IMR-90 (cell line): ENCODE measurements around the gene LINGO1. TPM values are rescaled to one million over a fixed set of nuclear protein-coding genes. Genes with fewer than 3 reads are reported as not detected.

Experiments used
- ATAC-seq: fragments of 200-7000 bp; cut with Tn5 transposase; 2 replicates; pipeline ENCODE4 v1.9.1; 2020; ENCODE audit warnings: low read depth, mild to moderate bottlenecking, moderate library complexity
- BruUV-seq: library from RNA; stranded (reverse); fragments of 400-500 nt; replicated peaks from 2 replicates; lab custom pipeline; 2021; lab: Mats Ljungman, UMichigan
- CTCF ChIA-PET: fragments of 300-600 bp; formaldehyde crosslinking; extraction: SDS; loops from one replicate; lab custom pipeline; 2021; ENCODE audit warnings: antibody characterized with exemption; lab: Yijun Ruan, JAX
- POLR2A ChIA-PET: fragments of 300-600 bp; sonication (Branson Sonifier 250); formaldehyde crosslinking; loops from one replicate; lab custom pipeline; 2022; ENCODE audit warnings: antibody characterized with exemption; ENCODE audit not compliant: unreplicated experiment; lab: Charles Lee
- DNase-seq: peaks from one replicate; pipeline ENCODE4 v3.0.0; 2013
- H2AFZ ChIP-seq: replicated peaks from 2 replicates; pipeline ENCODE3; 2013; ENCODE audit warnings: low read length, mild to moderate bottlenecking; ENCODE audit not compliant: poor library complexity
- H2AK5ac ChIP-seq: 2 replicates; pipeline ENCODE4 v1.6.1; 2013; ENCODE audit warnings: low read depth, low read length, inconsistent platforms
- H2AK9ac ChIP-seq: replicated peaks from 2 replicates; pipeline ENCODE3; 2013; ENCODE audit warnings: mild to moderate bottlenecking, low read depth, low read length, moderate library complexity; ENCODE audit not compliant: poor library complexity
- H2BK120ac ChIP-seq: 2 replicates; pipeline ENCODE4 v1.6.1; 2013; ENCODE audit warnings: low read depth, low read length, inconsistent platforms
- H2BK15ac ChIP-seq: 3 replicates; pipeline ENCODE4 v1.6.1; 2013; ENCODE audit warnings: low read depth, low read length, inconsistent platforms
- H2BK20ac ChIP-seq: 2 replicates; pipeline ENCODE4 v1.6.1; 2013; ENCODE audit warnings: low read depth, mild to moderate bottlenecking, inconsistent platforms, low read length, moderate library complexity
- H2BK5ac ChIP-seq: 2 replicates; pipeline ENCODE4 v1.6.1; 2013; ENCODE audit warnings: mild to moderate bottlenecking, low read depth, low read length, inconsistent platforms; ENCODE audit not compliant: poor library complexity, severe bottlenecking
- H3K14ac ChIP-seq: replicated peaks from 2 replicates; pipeline ENCODE4 v1.6.1; 2013; ENCODE audit warnings: low read depth, low read length, inconsistent platforms
- H3K18ac ChIP-seq: 2 replicates; pipeline ENCODE4 v1.6.1; 2013; ENCODE audit warnings: low read depth, low read length, control low read depth
- H3K23ac ChIP-seq: 2 replicates; pipeline ENCODE4 v1.6.1; 2013; ENCODE audit warnings: low read depth, low read length, inconsistent platforms
- H3K27ac ChIP-seq: 2 replicates; pipeline ENCODE4 v1.5.1; 2013; ENCODE audit warnings: mild to moderate bottlenecking, control low read depth, low read length; ENCODE audit not compliant: insufficient read depth
- H3K27me3 ChIP-seq: 2 replicates; pipeline ENCODE4 v1.6.1; 2013; ENCODE audit warnings: low read length; ENCODE audit not compliant: control insufficient read depth, insufficient read depth
- H3K36me3 ChIP-seq: 2 replicates; pipeline ENCODE4 v1.6.1; 2013; ENCODE audit warnings: low read length, mixed read lengths; ENCODE audit not compliant: control insufficient read depth, insufficient read depth
- H3K4ac ChIP-seq: 2 replicates; pipeline ENCODE4 v1.6.1; 2013; ENCODE audit warnings: low read depth, low read length, inconsistent platforms
- H3K4me1 ChIP-seq: 2 replicates; pipeline ENCODE4 v1.6.1; 2013; ENCODE audit warnings: low read length, mixed read lengths; ENCODE audit not compliant: control insufficient read depth, insufficient read depth
- H3K4me2 ChIP-seq: 2 replicates; pipeline ENCODE4 v1.6.1; 2013; ENCODE audit warnings: low read depth, mild to moderate bottlenecking, control low read depth, low read length, moderate library complexity
- H3K4me3 ChIP-seq: 2 replicates; pipeline ENCODE4 v1.5.1; 2013; ENCODE audit warnings: low read depth, mild to moderate bottlenecking, control low read depth, low read length, moderate library complexity; ENCODE audit not compliant: insufficient read depth
- H3K56ac ChIP-seq: 2 replicates; pipeline ENCODE4 v1.6.1; 2013; ENCODE audit warnings: low read length, inconsistent platforms; ENCODE audit not compliant: insufficient read depth; ENCODE audit errors: extremely low read depth
- H3K79me1 ChIP-seq, 2 experiments: 2 replicates each; pipeline ENCODE4 v1.6.1; 2013; ENCODE audit warnings: low read length in 2 of 2, inconsistent platforms in 1 of 2, low read depth in 1 of 2
- H3K9ac ChIP-seq: 2 replicates; pipeline ENCODE4 v1.6.1; 2013; ENCODE audit warnings: low read depth, low read length, control low read depth
- H3K9me1 ChIP-seq: 2 replicates; pipeline ENCODE4 v1.6.1; 2013; ENCODE audit warnings: low read length, inconsistent platforms; ENCODE audit not compliant: insufficient read depth
- H3K9me3 ChIP-seq: 2 replicates; pipeline ENCODE4 v1.6.1; 2013; ENCODE audit warnings: low read length; ENCODE audit not compliant: control insufficient read depth, insufficient read depth
- H4K20me1 ChIP-seq: 2 replicates; pipeline ENCODE4 v1.6.1; 2013; ENCODE audit warnings: low read length, inconsistent platforms; ENCODE audit not compliant: insufficient read depth
- H4K5ac ChIP-seq: 2 replicates; pipeline ENCODE4 v1.6.1; 2013; ENCODE audit warnings: mild to moderate bottlenecking, low read depth, low read length, control low read depth
- H4K8ac ChIP-seq, 2 experiments: 2 replicates each; pipeline ENCODE4 v1.6.1; 2013; ENCODE audit warnings: low read depth in 2 of 2, low read length in 2 of 2, control low read depth in 1 of 2, inconsistent platforms in 1 of 2
- H4K91ac ChIP-seq: 2 replicates; pipeline ENCODE4 v1.6.1; 2013; ENCODE audit warnings: low read depth, low read length, inconsistent platforms; ENCODE audit not compliant: insufficient read depth
- CHD1 ChIP-seq: IDR thresholded peaks from 2 replicates; pipeline ENCODE4 v1.6.1; 2012; ENCODE audit warnings: low read depth, low read length, improper control_type of control experiment
- MAZ ChIP-seq: IDR thresholded peaks from 2 replicates; pipeline ENCODE4 v1.6.1; 2012; ENCODE audit warnings: low read depth, mild to moderate bottlenecking, low read length, improper control_type of control experiment, moderate library complexity, borderline replicate concordance
- NFE2L2 ChIP-seq: fragments of 150-350 bp; IDR thresholded peaks from 2 replicates; pipeline ENCODE4 v1.6.1; 2016; ENCODE audit warnings: low read depth, mild to moderate bottlenecking, low read length
- RAD21 ChIP-seq: IDR thresholded peaks from 2 replicates; pipeline ENCODE4 v1.6.1; 2012; ENCODE audit warnings: low read length, improper control_type of control experiment
- SMC3 ChIP-seq: fragments of 150-350 bp; IDR thresholded peaks from 2 replicates; pipeline ENCODE4 v1.6.1; 2016; ENCODE audit warnings: low read depth, mild to moderate bottlenecking, antibody characterized with exemption, low read length, moderate library complexity
- WGBS, 2 experiments: methylation state at CpG; one replicate each; pipeline versions ENCODE4 v1.1.5 to v1.1.7; 2013; ENCODE audit warnings: missing lambda C conversion rate in 2 of 2; ENCODE audit not compliant: insufficient read length in 1 of 2; ENCODE audit errors: extremely low coverage in 2 of 2; 5-methylcytosine and 5-hydroxymethylcytosine counted together
- dilution Hi-C: fragments of 300-500 bp; cut with HindIII; formaldehyde crosslinking; loops from one replicate; pipeline ENCODE4 v1.14.3; 2018; ENCODE audit warnings: low sequenced_read_pairs; ENCODE audit not compliant: unreplicated experiment
- in situ Hi-C: fragments of 300-500 bp; cut with MboI; formaldehyde crosslinking; loops from 3 replicates; pipeline ENCODE4 v1.14.3; 2019; ENCODE audit warnings: low sequenced_read_pairs, inconsistent platforms, mixed read lengths
- intact Hi-C: fragments of 100-400 bp; cut with micrococcal nuclease; formaldehyde crosslinking; loops from 2 replicates; pipeline ENCODE4 v1.10.0; 2022
- polyA plus RNA-seq, 3 experiments: library from polyadenylated mRNA; depleted of rRNA; stranded (reverse); fragments of >200 nt; gene quantifications; 2 replicates each; pipeline ENCODE4 v1.2.3, GENCODE V29; 2012; ENCODE audit warnings: low replicate concordance in 1 of 3
- total RNA-seq: library from RNA; depleted of rRNA; stranded (reverse); fragments of >200 nt; gene quantifications from 2 replicates; pipeline ENCODE4 v1.2.3, GENCODE V29; 2012
- TF ChIP-seq, protein P1 (sequence below): fragments of 150-350 bp; IDR thresholded peaks from 2 replicates; pipeline ENCODE4 v1.6.1; 2017; ENCODE audit warnings: mild to moderate bottlenecking, antibody characterized with exemption, low read length, low read depth
- TF ChIP-seq, protein P2 (sequence below): conservative IDR thresholded peaks from 2 replicates; pipeline ENCODE4 v1.5.1; 2012; ENCODE audit warnings: mild to moderate bottlenecking, low read depth, low read length, improper control_type of control experiment

Gene LINGO1
- total and polyA plus RNA-seq, 2 of the 4 experiments (the other 2 are of a cell fraction) = 0.05 TPM; not detected in 1

DNA sequence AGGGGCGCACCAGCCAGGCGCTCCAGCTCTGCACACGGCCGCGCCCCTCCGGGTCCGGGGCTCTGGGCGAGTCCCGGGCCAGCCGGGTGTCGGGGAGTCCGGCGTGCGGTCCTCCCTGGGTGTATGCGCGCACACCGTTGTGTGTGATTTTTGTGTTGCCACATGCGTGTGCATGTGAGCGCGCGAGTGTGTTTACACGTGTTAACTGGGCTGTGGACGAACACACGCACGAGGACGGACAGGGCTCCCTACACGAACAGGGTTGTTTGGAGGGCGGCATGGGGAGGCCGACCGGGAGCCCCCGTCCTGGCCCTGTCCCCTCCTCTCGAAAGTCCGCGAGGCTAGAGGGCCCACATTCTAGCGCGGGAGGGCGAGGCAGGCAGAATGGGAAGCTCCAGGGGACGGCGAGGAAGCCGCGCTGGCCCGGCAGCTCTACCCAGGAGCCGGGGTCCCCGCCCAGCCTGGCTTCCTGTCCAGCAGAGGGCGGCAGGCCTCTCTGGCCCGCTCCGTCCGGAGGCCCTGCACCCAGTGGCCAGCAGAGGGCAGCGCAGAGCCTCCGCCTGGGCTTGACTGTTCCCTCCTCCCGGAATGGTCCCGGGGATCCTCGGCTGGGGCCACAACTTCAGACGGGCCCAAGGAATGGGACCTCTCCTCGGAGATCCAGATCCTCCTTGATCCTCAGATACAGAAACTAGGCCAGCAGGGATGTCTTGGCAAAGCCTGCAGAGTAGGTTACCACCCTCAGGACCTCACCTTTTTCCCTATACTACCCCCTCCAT is 611 bp upstream of the LINGO1 start:
- ChIA-PET CTCF (interaction anchor here (0.6 to 2.6 kb wide), 12 partner anchors 10 to 531 kb away, joined by 3 to 19 read pairs (median 3); no protein-coding TSS in a partner anchor), POLR2A (no interaction called here)
- no peak overlapping the region for H3K14ac ChIP-seq
- no peaks in the 10 kb centered on the region for H3K79me1 ChIP-seq
- H4K91ac ChIP-seq = no peak overlapping the region
- in situ Hi-C loops = no loop called here
- 0% methylated on average over 27 of the region's 55 CpGs; no CpG with 5 or more reads in 1 of the 2 experiments for WGBS, 2 experiments
- peaks cover 85% of the 10 kb centered on the region for H3K27me3 ChIP-seq
- H3K9ac ChIP-seq = no peak overlapping the region
- no peaks in the 10 kb centered on the region for H3K9me3 ChIP-seq
- no peaks in the 10 kb centered on the region for H3K9me1 ChIP-seq
- no peak overlapping the region for H3K27ac ChIP-seq
- no peak overlapping the region for H2BK20ac ChIP-seq
- peak overlapping the region; percentile 93 for H2AFZ ChIP-seq
- H3K56ac ChIP-seq = no peak overlapping the region
- DNase-seq (peak; percentile 70), ATAC-seq (peak; percentile 99)
- dilution Hi-C loops = no loop called here
- H3K4ac ChIP-seq = no peak overlapping the region
- no TSS peak for BruUV-seq
- peak overlapping the region; percentile 88 for H2AK9ac ChIP-seq
- H3K36me3 ChIP-seq = no peaks in the 10 kb centered on the region
- TF ChIP-seq, protein P1, sequence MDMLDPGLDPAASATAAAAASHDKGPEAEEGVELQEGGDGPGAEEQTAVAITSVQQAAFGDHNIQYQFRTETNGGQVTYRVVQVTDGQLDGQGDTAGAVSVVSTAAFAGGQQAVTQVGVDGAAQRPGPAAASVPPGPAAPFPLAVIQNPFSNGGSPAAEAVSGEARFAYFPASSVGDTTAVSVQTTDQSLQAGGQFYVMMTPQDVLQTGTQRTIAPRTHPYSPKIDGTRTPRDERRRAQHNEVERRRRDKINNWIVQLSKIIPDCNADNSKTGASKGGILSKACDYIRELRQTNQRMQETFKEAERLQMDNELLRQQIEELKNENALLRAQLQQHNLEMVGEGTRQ = no peak
- TF ChIP-seq NFE2L2 (no peak), CHD1 (no peak), RAD21 (peak; percentile 71), SMC3 (peak; percentile 88), MAZ (peak; percentile 77)
- TF ChIP-seq, protein P2, sequence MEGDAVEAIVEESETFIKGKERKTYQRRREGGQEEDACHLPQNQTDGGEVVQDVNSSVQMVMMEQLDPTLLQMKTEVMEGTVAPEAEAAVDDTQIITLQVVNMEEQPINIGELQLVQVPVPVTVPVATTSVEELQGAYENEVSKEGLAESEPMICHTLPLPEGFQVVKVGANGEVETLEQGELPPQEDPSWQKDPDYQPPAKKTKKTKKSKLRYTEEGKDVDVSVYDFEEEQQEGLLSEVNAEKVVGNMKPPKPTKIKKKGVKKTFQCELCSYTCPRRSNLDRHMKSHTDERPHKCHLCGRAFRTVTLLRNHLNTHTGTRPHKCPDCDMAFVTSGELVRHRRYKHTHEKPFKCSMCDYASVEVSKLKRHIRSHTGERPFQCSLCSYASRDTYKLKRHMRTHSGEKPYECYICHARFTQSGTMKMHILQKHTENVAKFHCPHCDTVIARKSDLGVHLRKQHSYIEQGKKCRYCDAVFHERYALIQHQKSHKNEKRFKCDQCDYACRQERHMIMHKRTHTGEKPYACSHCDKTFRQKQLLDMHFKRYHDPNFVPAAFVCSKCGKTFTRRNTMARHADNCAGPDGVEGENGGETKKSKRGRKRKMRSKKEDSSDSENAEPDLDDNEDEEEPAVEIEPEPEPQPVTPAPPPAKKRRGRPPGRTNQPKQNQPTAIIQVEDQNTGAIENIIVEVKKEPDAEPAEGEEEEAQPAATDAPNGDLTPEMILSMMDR = peak; percentile 100
- peak overlapping the region; percentile 34 for H3K4me3 ChIP-seq
- no peak overlapping the region for H2AK5ac ChIP-seq
- H3K18ac ChIP-seq = no peak overlapping the region
- no peak overlapping the region for H4K8ac ChIP-seq
- intact Hi-C loops = loop anchor here (1.0 to 5.0 kb wide), 4 partner anchors 188 to 516 kb away; no protein-coding TSS in a partner anchor
- no peak overlapping the region for H2BK15ac ChIP-seq
- peak overlapping the region; percentile 91 for H3K4me2 ChIP-seq
- H2BK120ac ChIP-seq = no peak overlapping the region
- H3K23ac ChIP-seq = no peak overlapping the region
- no peak overlapping the region for H2BK5ac ChIP-seq
- H4K20me1 ChIP-seq = 0 out of 2 replicates have a peak, but pooled peaks cover 4% of the 10 kb centered on the region
- H4K5ac ChIP-seq = no peak overlapping the region
- peaks cover 3% of the 10 kb centered on the region; the same call in 1 of the 2 replicates for H3K4me1 ChIP-seq
